ENCODE measurements around the gene VWA2.
A peak's percentile ranks its signal among the peaks of the same experiment; 100 is the strongest.

VWA2 gene

GRCh38 chr10:114239117-114239993, at the start of gene VWA2:
Gene VWA2, plus strand, starts transcription at chr10:114239254. Its CDS starts 9,460 bp downstream, at chr10:114248714.
- peak in 1 of 58 donors; percentile 1 for DNase-seq

GRCh38 chr10:114189700-114190099, 49.4 kb upstream of the VWA2 start:
- no peak for DNase-seq

- DNase-seq: no peak
Measured at GRCh38 chr10:114195079-114195478, 44.0 kb upstream of the VWA2 start.

- no peak for DNase-seq
Measured at GRCh38 chr10:114199239-114199638, 39.8 kb upstream of the VWA2 start.

- no peak for DNase-seq
Measured at GRCh38 chr10:114202812-114203211, 36.2 kb upstream of the VWA2 start.

GRCh38 chr10:114206902-114207301, 32.2 kb upstream of the VWA2 start:
- DNase-seq: no peak

GRCh38 chr10:114207349-114207748, 31.7 kb upstream of the VWA2 start:
- DNase-seq: no peak

GRCh38 chr10:114208351-114208750, 30.7 kb upstream of the VWA2 start:
- DNase-seq: no peak

GRCh38 chr10:114212153-114212552, 26.9 kb upstream of the VWA2 start:
- no peak for DNase-seq

GRCh38 chr10:114215033-114215432, 24.0 kb upstream of the VWA2 start:
- DNase-seq: no peak

- DNase-seq: no peak
Measured at GRCh38 chr10:114220281-114220680, 18.8 kb upstream of the VWA2 start.

GRCh38 chr10:114221235-114221634, 17.8 kb upstream of the VWA2 start:
- no peak for DNase-seq

- no peak for DNase-seq
Measured at GRCh38 chr10:114223066-114223465, 16.0 kb upstream of the VWA2 start.

GRCh38 chr10:114228156-114228555, 10.9 kb upstream of the VWA2 start:
- DNase-seq: no peak

GRCh38 chr10:114232561-114233176, 6.4 kb upstream of the VWA2 start:
- DNase-seq: no peak

GRCh38 chr10:114233482-114233881, 5.6 kb upstream of the VWA2 start:
- no peak for DNase-seq

GRCh38 chr10:114234132-114234531, 4.9 kb upstream of the VWA2 start:
- no peak for DNase-seq

GRCh38 chr10:114239994-114240345, 916 bp downstream of the VWA2 start:
- no peak for DNase-seq

- DNase-seq: no peak
Measured at GRCh38 chr10:114242235-114242634, 3.2 kb downstream of the VWA2 start.

GRCh38 chr10:114243661-114244060, 4.6 kb downstream of the VWA2 start:
- no peak for DNase-seq

- no peak for DNase-seq
Measured at GRCh38 chr10:114244126-114244525, 5.1 kb downstream of the VWA2 start.

GRCh38 chr10:114245121-114245791, 6.2 kb downstream of the VWA2 start:
- no peak for DNase-seq

Data from anterior cingulate cortex (tissue), 58 donors.